NT2/D1 (cell line): Measurements from ENCODE around the gene KNTC1.
"Not testable (repeated sequence)": the region's sequence is repeated elsewhere in the genome, so short reads cannot be mapped to it uniquely, and the experiment has no call there.

ENCODE experiments used
- DNase-seq: peaks from one replicate; pipeline ENCODE4 v3.0.0-alpha.2; 2011; ENCODE audit warnings: low read depth, low spot score
- H3K27me3 ChIP-seq: 2 replicates; pipeline ENCODE4 v1.6.0; 2011; ENCODE audit warnings: mild to moderate bottlenecking; ENCODE audit not compliant: insufficient read length, insufficient read depth
- H3K36me3 ChIP-seq: 2 replicates; pipeline ENCODE4 v1.6.1; 2011; ENCODE audit warnings: mild to moderate bottlenecking, low read length, mixed read lengths; ENCODE audit not compliant: insufficient read depth, insufficient read length
- H3K4me1 ChIP-seq: 2 replicates; pipeline ENCODE4 v1.5.1; 2011; ENCODE audit not compliant: insufficient read depth, insufficient read length
- H3K4me3 ChIP-seq: 2 replicates; pipeline ENCODE4 v1.5.1; 2011; ENCODE audit warnings: low read depth; ENCODE audit not compliant: insufficient read length
- H3K9ac ChIP-seq: 2 replicates; pipeline ENCODE4 v1.6.0; 2011; ENCODE audit warnings: low read depth; ENCODE audit not compliant: insufficient read length
- H3K9me3 ChIP-seq: 2 replicates; pipeline ENCODE4 v1.5.1; 2011; ENCODE audit warnings: mild to moderate bottlenecking, low read length; ENCODE audit not compliant: insufficient read depth
- SUZ12 ChIP-seq: IDR thresholded peaks from 2 replicates; pipeline ENCODE4 v1.6.1; 2011; ENCODE audit not compliant: insufficient read length, insufficient read depth; ENCODE audit errors: extremely low read depth
- YY1 ChIP-seq: IDR thresholded peaks from 2 replicates; pipeline ENCODE4 v1.6.1; 2011; ENCODE audit not compliant: insufficient read length, insufficient read depth
- ZNF274 ChIP-seq: IDR thresholded peaks from 2 replicates; pipeline ENCODE4 v1.6.1; 2011; ENCODE audit warnings: mild to moderate bottlenecking, low read depth, low read length

The KNTC1 gene

GRCh38 chr12:122489038-122489437 lies 38.0 kb upstream of the KNTC1 start:
- TF ChIP-seq SUZ12 (no peak), YY1 (no peak)
- no peak overlapping the region for H3K9ac ChIP-seq
- H3K36me3 ChIP-seq: peaks cover 80% of the 10 kb centered on the region
- DNase-seq: no peak
- H3K4me3 ChIP-seq: no peak overlapping the region
- no peaks in the 10 kb centered on the region for H3K4me1 ChIP-seq
- no peaks in the 10 kb centered on the region for H3K27me3 ChIP-seq
- H3K9me3 ChIP-seq: no peaks in the 10 kb centered on the region

- Histone ChIP-seq H3K4me3 (no peak overlapping the region), H3K9ac (no peak overlapping the region), H3K4me1 (no peaks in the 10 kb centered on the region), H3K27me3 (no peaks in the 10 kb centered on the region), H3K36me3 (peaks cover 80% of the 10 kb centered on the region), H3K9me3 (no peaks in the 10 kb centered on the region)
- no peak for TF ChIP-seq SUZ12
- no peak for TF ChIP-seq ZNF274
- no peak for TF ChIP-seq YY1
- no peak for DNase-seq
Observed at GRCh38 chr12:122491991-122492390, 35.1 kb upstream of the KNTC1 start.

- not testable (repeated sequence) for H3K4me3 ChIP-seq, H3K4me1 ChIP-seq, DNase-seq, H3K27me3 ChIP-seq, H3K9ac ChIP-seq, H3K9me3 ChIP-seq
- peaks cover 77% of the 10 kb centered on the region for H3K36me3 ChIP-seq
Observed at GRCh38 chr12:122493222-122493621, 33.8 kb upstream of the KNTC1 start.

GRCh38 chr12:122495258-122495657 lies 31.8 kb upstream of the KNTC1 start:
- no peak overlapping the region for H3K9ac ChIP-seq
- H3K36me3 ChIP-seq: peaks cover 69% of the 10 kb centered on the region
- H3K4me1 ChIP-seq: no peaks in the 10 kb centered on the region
- no peak for DNase-seq
- H3K4me3 ChIP-seq: no peak overlapping the region
- no peaks in the 10 kb centered on the region for H3K27me3 ChIP-seq
- H3K9me3 ChIP-seq: no peaks in the 10 kb centered on the region
- TF ChIP-seq ZNF274 (no peak), SUZ12 (no peak), YY1 (no peak)

- Histone ChIP-seq H3K4me1 (no peaks in the 10 kb centered on the region), H3K9me3 (no peaks in the 10 kb centered on the region), H3K4me3 (peak overlapping the region; percentile 81), H3K9ac (peak overlapping the region; percentile 97), H3K36me3 (peaks cover 53% of the 10 kb centered on the region), H3K27me3 (no peaks in the 10 kb centered on the region)
- peak; percentile 16 for DNase-seq
- TF ChIP-seq ZNF274: no peak
- no peak for TF ChIP-seq SUZ12
- no peak for TF ChIP-seq YY1
Observed at GRCh38 chr12:122499991-122500684, 26.9 kb upstream of the KNTC1 start.

GRCh38 chr12:122500685-122501488 lies 26.2 kb upstream of the KNTC1 start, which contains the start of gene ZCCHC8:
TSS of gene ZCCHC8 (minus strand) at chr12:122500932. CDS start at chr12:122500840, 92 bp downstream.
- Histone ChIP-seq H3K36me3 (peaks cover 54% of the 10 kb centered on the region), H3K9me3 (no peaks in the 10 kb centered on the region), H3K4me3 (peak within 1 kb of the TSS; percentile 81), H3K9ac (peak within 1 kb of the TSS; percentile 97), H3K4me1 (no peaks in the 10 kb centered on the region), H3K27me3 (no peaks in the 10 kb centered on the region)
- peak; percentile 98 for DNase-seq
- TF ChIP-seq YY1 (peak; percentile 49), SUZ12 (no peak)

- no peak for DNase-seq
- TF ChIP-seq YY1 (no peak), ZNF274 (no peak), SUZ12 (no peak)
- H3K9ac ChIP-seq: no peak overlapping the region
- no peaks in the 10 kb centered on the region for H3K4me1 ChIP-seq
- H3K27me3 ChIP-seq: no peaks in the 10 kb centered on the region
- peaks cover 55% of the 10 kb centered on the region for H3K36me3 ChIP-seq
- H3K9me3 ChIP-seq: no peaks in the 10 kb centered on the region
- peak overlapping the region; percentile 81 for H3K4me3 ChIP-seq
Observed at GRCh38 chr12:122501489-122501989, 25.5 kb upstream of the KNTC1 start.
